Mesenchymal stem cell (in vitro differentiated cells and primary cell): ENCODE results near the gene MERTK.
A peak's percentile ranks its signal among the peaks of the same experiment; 100 is the strongest.
"Not testable (repeated sequence)": the region's sequence is repeated elsewhere in the genome, so short reads cannot be mapped to it uniquely, and the experiment has no call there.

ENCODE experiments used
- DNase-seq: peaks from one replicate; pipeline ENCODE4 v3.0.0-alpha.2; 2013
- H2AFZ ChIP-seq: one replicate; pipeline ENCODE4 v1.6.1; 2013; ENCODE audit warnings: low read depth, mild to moderate bottlenecking, control low read depth, inconsistent platforms, low read length, moderate library complexity
- H2AK5ac ChIP-seq: 2 replicates; pipeline ENCODE4 v1.6.1; 2013; ENCODE audit warnings: low read length, moderate library complexity, mild to moderate bottlenecking, inconsistent platforms; ENCODE audit not compliant: severe bottlenecking
- H2BK120ac ChIP-seq: one replicate; pipeline ENCODE4 v1.6.1; 2013; ENCODE audit warnings: low read depth, mild to moderate bottlenecking, inconsistent platforms, low read length, moderate library complexity
- H2BK12ac ChIP-seq, 2 experiments: one replicate each; pipeline ENCODE4 v1.6.1; 2013; ENCODE audit warnings: inconsistent platforms in 2 of 2, low read length in 2 of 2, mild to moderate bottlenecking in 2 of 2, moderate library complexity in 2 of 2, control low read depth in 1 of 2
- H2BK15ac ChIP-seq: one replicate; pipeline ENCODE4 v1.6.1; 2013; ENCODE audit warnings: mild to moderate bottlenecking, low read depth, inconsistent platforms; ENCODE audit not compliant: poor library complexity, severe bottlenecking
- H2BK5ac ChIP-seq: 2 replicates; pipeline ENCODE4 v1.6.1; 2013; ENCODE audit warnings: low read depth, mild to moderate bottlenecking, low read length, control low read depth, inconsistent platforms; ENCODE audit not compliant: poor library complexity, severe bottlenecking
- H3K14ac ChIP-seq, 2 experiments: one replicate each; pipeline ENCODE4 v1.6.1; 2013; ENCODE audit warnings: inconsistent platforms in 2 of 2, low read length in 2 of 2, control low read depth in 1 of 2, mild to moderate bottlenecking in 1 of 2, moderate library complexity in 1 of 2
- H3K18ac ChIP-seq, 2 experiments: one replicate each; pipeline ENCODE4 v1.6.1; 2013; ENCODE audit warnings: inconsistent platforms in 2 of 2, low read length in 2 of 2, control low read depth in 1 of 2, low read depth in 1 of 2, mild to moderate bottlenecking in 1 of 2
- H3K23ac ChIP-seq, 2 experiments: one replicate each; pipeline ENCODE4 v1.6.1; 2013; ENCODE audit warnings: inconsistent platforms in 2 of 2, low read length in 2 of 2, mild to moderate bottlenecking in 2 of 2, moderate library complexity in 2 of 2, control low read depth in 1 of 2
- H3K27ac ChIP-seq: 2 replicates; pipeline ENCODE4 v1.5.1; 2013; ENCODE audit warnings: mild to moderate bottlenecking, moderate library complexity, low read length, control low read depth, inconsistent platforms; ENCODE audit not compliant: poor library complexity, severe bottlenecking
- H3K27me3 ChIP-seq, 2 experiments: 2 replicates each; pipeline versions ENCODE4 v1.6.1 to v1.7.0; 2013; ENCODE audit warnings: low read length in 2 of 2, mild to moderate bottlenecking in 2 of 2, moderate library complexity in 2 of 2, control low read depth in 1 of 2, inconsistent platforms in 1 of 2; ENCODE audit not compliant: control insufficient read depth in 1 of 2, insufficient read depth in 1 of 2
- H3K36me3 ChIP-seq, 2 experiments: 2 replicates each; pipeline versions ENCODE4 v1.6.1 to v1.7.0; 2013; ENCODE audit warnings: low read length in 2 of 2, control low read depth in 1 of 2, inconsistent platforms in 1 of 2, low read depth in 1 of 2, mild to moderate bottlenecking in 1 of 2; ENCODE audit not compliant: insufficient read depth in 2 of 2, control insufficient read depth in 1 of 2
- H3K4ac ChIP-seq, 2 experiments: one replicate each; pipeline ENCODE4 v1.6.1; 2013; ENCODE audit warnings: inconsistent platforms in 2 of 2, low read length in 2 of 2, mild to moderate bottlenecking in 2 of 2, moderate library complexity in 2 of 2, control low read depth in 1 of 2, low read depth in 1 of 2
- H3K4me1 ChIP-seq: 2 replicates; pipeline ENCODE4 v1.6.1; 2013; ENCODE audit warnings: low read depth, low read length, control low read depth; ENCODE audit not compliant: control insufficient read depth, insufficient read depth
- H3K4me2 ChIP-seq: 2 replicates; pipeline ENCODE4 v1.6.1; 2013; ENCODE audit warnings: low read length, mild to moderate bottlenecking, inconsistent platforms; ENCODE audit not compliant: poor library complexity, severe bottlenecking
- H3K4me3 ChIP-seq, 2 experiments: 2 replicates each; pipeline versions ENCODE4 v1.5.1 to v1.7.0; 2013; ENCODE audit warnings: low read length in 2 of 2, mild to moderate bottlenecking in 2 of 2, control low read depth in 1 of 2, low read depth in 1 of 2; ENCODE audit not compliant: insufficient read depth in 1 of 2
- H3K79me1 ChIP-seq: replicated peaks from 2 replicates; pipeline ENCODE4 v1.6.1; 2013; ENCODE audit warnings: mild to moderate bottlenecking, control low read depth, low read length, inconsistent platforms; ENCODE audit not compliant: poor library complexity, severe bottlenecking
- H3K9ac ChIP-seq: 2 replicates; pipeline ENCODE4 v1.7.0; 2013; ENCODE audit warnings: mild to moderate bottlenecking, low read length, moderate library complexity
- H3K9me3 ChIP-seq: 2 replicates; pipeline ENCODE4 v1.7.0; 2013; ENCODE audit warnings: mild to moderate bottlenecking, low read length; ENCODE audit not compliant: control insufficient read depth
- H4K8ac ChIP-seq: one replicate; pipeline ENCODE4 v1.6.1; 2013; ENCODE audit warnings: inconsistent platforms, mild to moderate bottlenecking, low read length, moderate library complexity
- H4K91ac ChIP-seq: one replicate; pipeline ENCODE4 v1.6.1; 2013; ENCODE audit warnings: mild to moderate bottlenecking, low read length, inconsistent platforms
- WGBS: methylation state at CpG from one replicate; pipeline ENCODE4 v1.1.7; 2013; ENCODE audit warnings: mixed read lengths; 5-methylcytosine and 5-hydroxymethylcytosine counted together

The MERTK gene

GRCh38 chr2:111865124-111865523 lies 33.3 kb upstream of the MERTK start:
- no CpG with 5 or more reads among the region's 3 CpGs for WGBS
- not testable (repeated sequence) for H4K8ac ChIP-seq, H2BK15ac ChIP-seq, H3K27ac ChIP-seq, H3K9me3 ChIP-seq, H3K9ac ChIP-seq, H3K4ac ChIP-seq, H3K4me2 ChIP-seq, H2AK5ac ChIP-seq, H2BK12ac ChIP-seq, H3K23ac ChIP-seq, H3K14ac ChIP-seq, H3K4me3 ChIP-seq, H3K4me1 ChIP-seq, H2AFZ ChIP-seq, DNase-seq, H3K79me1 ChIP-seq, H3K18ac ChIP-seq, H2BK5ac ChIP-seq, H3K27me3 ChIP-seq, H2BK120ac ChIP-seq, H4K91ac ChIP-seq
- H3K36me3 ChIP-seq, result peaks cover 8 to 17% of the 10 kb centered on the region in 2 experiments

GRCh38 chr2:111872806-111873205 lies 25.6 kb upstream of the MERTK start:
- not testable (repeated sequence) for H4K91ac ChIP-seq, H3K4ac ChIP-seq, H3K79me1 ChIP-seq, DNase-seq, H3K4me3 ChIP-seq, H4K8ac ChIP-seq, H3K4me2 ChIP-seq, H3K27me3 ChIP-seq, H3K9ac ChIP-seq, H3K27ac ChIP-seq, H3K4me1 ChIP-seq, H3K18ac ChIP-seq, H2AK5ac ChIP-seq, H2BK12ac ChIP-seq, H3K9me3 ChIP-seq, H2BK5ac ChIP-seq, H2BK120ac ChIP-seq, H3K14ac ChIP-seq, H2AFZ ChIP-seq, H2BK15ac ChIP-seq, H3K23ac ChIP-seq
- no CpG with 5 or more reads among the region's 2 CpGs for WGBS
- peaks cover 2 to 40% of the 10 kb centered on the region in 2 experiments for H3K36me3 ChIP-seq

DNA sequence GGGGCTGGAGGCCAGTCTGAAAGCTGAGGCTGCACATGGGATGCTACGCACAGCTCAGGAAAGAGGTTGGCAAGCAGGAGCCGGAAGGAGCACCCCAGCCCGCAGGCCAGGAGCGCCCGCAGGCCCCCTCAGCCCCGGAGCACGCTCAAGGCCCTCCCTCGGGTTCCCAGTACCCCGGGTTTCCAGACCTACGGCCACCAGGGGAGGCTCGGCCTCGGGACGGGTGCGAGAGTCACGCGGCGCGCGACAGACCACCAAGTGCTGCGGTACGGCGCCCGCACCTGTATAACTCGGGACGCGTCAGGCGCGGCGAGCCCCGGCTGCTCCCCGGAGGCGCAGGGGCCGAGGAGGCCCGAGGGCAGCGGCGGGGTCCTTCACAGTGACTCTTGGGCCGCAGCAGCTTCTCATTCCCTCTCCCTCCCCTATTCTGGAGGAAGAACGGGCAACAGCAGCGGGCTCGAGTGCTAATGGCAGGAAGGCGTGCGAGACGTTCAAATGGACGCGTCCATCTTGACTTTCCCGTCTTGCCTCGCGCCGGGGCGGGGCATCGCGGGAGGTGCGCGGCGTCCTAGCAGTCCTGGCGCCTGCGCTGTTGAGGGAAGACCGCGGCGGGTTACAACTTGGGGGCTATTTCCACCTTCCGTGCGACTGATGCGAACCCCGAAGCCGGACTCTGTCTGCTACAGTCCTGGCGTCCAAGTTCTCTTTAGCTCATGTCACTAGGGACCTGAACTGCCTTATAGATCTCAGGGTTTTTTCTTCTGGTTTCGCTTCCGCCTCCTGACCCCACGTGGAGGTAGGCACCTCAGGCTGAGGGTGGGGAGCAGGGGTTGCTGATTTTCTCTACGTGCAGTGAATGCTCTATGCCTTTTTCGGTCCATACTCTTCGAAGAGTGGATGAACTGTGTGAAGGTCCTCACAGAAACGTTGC lies 14.5 kb upstream of the MERTK start, which contains the start of gene ANAPC1:
TSS of gene ANAPC1 (minus strand) at position 533 of the 931 bp plus-strand sequence. CDS start 3,368 bp downstream, outside the sequence.
- no peak within 1 kb of the TSS for H2BK5ac ChIP-seq
- H4K8ac ChIP-seq, result peak within 1 kb of the TSS; percentile 83
- H2BK120ac ChIP-seq, result no peak within 1 kb of the TSS
- peak within 1 kb of the TSS; percentile 46 to 71 for H3K18ac ChIP-seq
- peak within 1 kb of the TSS; percentile 90 for H3K9ac ChIP-seq
- H2AFZ ChIP-seq, result peak within 1 kb of the TSS; percentile 99
- H3K4me1 ChIP-seq, result peaks cover 4% of the 10 kb centered on the region
- H3K23ac ChIP-seq, result peak within 1 kb of the TSS in 1 of 2 experiments; percentile 32
- peak within 1 kb of the TSS; percentile 90 to 91 for H3K4me3 ChIP-seq
- no peak within 1 kb of the TSS for H3K14ac ChIP-seq
- no peak within 1 kb of the TSS for H4K91ac ChIP-seq
- H2BK12ac ChIP-seq, result no peak within 1 kb of the TSS
- H3K4me2 ChIP-seq, result peak within 1 kb of the TSS; percentile 80
- H2AK5ac ChIP-seq, result no peak within 1 kb of the TSS
- H3K27me3 ChIP-seq, result no peaks in the 10 kb centered on the region
- H2BK15ac ChIP-seq, result no peak within 1 kb of the TSS
- DNase-seq, result peak; percentile 85
- peak within 1 kb of the TSS; percentile 73 for H3K27ac ChIP-seq
- WGBS, result under 1% methylated on average over 70 of the region's 73 CpGs
- peaks cover 8% of the 10 kb centered on the region for H3K79me1 ChIP-seq
- no peaks in the 10 kb centered on the region for H3K9me3 ChIP-seq
- H3K4ac ChIP-seq, result peak within 1 kb of the TSS in 1 of 2 experiments; percentile 69
- H3K36me3 ChIP-seq, result peaks cover 0 to 4% of the 10 kb centered on the region in 2 experiments

- no peak overlapping the region for H2AK5ac ChIP-seq
- H3K4me1 ChIP-seq, result peaks cover 4% of the 10 kb centered on the region
- peak overlapping the region; percentile 73 for H3K27ac ChIP-seq
- H3K36me3 ChIP-seq, result peaks cover 0 to 4% of the 10 kb centered on the region in 2 experiments
- H2BK120ac ChIP-seq, result no peak overlapping the region
- H3K18ac ChIP-seq, result no peak overlapping the region
- no peak overlapping the region for H2BK5ac ChIP-seq
- no peak overlapping the region for H2BK15ac ChIP-seq
- H3K9me3 ChIP-seq, result no peaks in the 10 kb centered on the region
- H3K79me1 ChIP-seq, result peaks cover 8% of the 10 kb centered on the region
- no peak overlapping the region for H2BK12ac ChIP-seq
- no peak overlapping the region for H3K4ac ChIP-seq
- peak overlapping the region; percentile 80 for H3K4me2 ChIP-seq
- H4K8ac ChIP-seq, result no peak overlapping the region
- peak overlapping the region; percentile 90 to 91 for H3K4me3 ChIP-seq
- H3K14ac ChIP-seq, result no peak overlapping the region
- H3K27me3 ChIP-seq, result no peaks in the 10 kb centered on the region
- no peak overlapping the region for H3K23ac ChIP-seq
- H3K9ac ChIP-seq, result peak overlapping the region; percentile 90
- DNase-seq, result no peak
- no peak overlapping the region for H4K91ac ChIP-seq
- H2AFZ ChIP-seq, result peak overlapping the region; percentile 99
- 32% methylated on average over 10 of the region's 11 CpGs for whole genome bisulfite sequencing
These were observed 13.8 kb upstream of the MERTK start for GRCh38 chr2:111884592-111884964.
